Stomach (tissue), 4 donors: ENCODE data around the gene GLP2R.

Experiments
- CTCF ChIP-seq, 7 experiments: fragments of 450-650 bp in 4 of 7; fragments of 200-600 bp in 3 of 7; sonication (generic) in 3 of 7; IDR thresholded peaks; one replicate each; pipeline ENCODE4 v1.5.1; 2016 to 2019; ENCODE audit warnings: antibody characterized with exemption in 7 of 7, control low read depth in 2 of 7, mild to moderate bottlenecking in 1 of 7
- EP300 ChIP-seq: sonication (generic); formaldehyde crosslinking; IDR thresholded peaks from one replicate; pipeline ENCODE4 v1.6.1; 2017; ENCODE audit warnings: antibody characterized with exemption

- TF ChIP-seq CTCF (IDR thresholded peaks at IDR 0.05) (no peak), EP300 (no peak)
These were observed 78.8 kb downstream of the GLP2R start for GRCh38 chr17:9904277-9905077.
